Bronchus fibroblast of lung (primary cell): ENCODE measurements around the gene LIN7C. TPM values are rescaled to one million over a fixed set of nuclear protein-coding genes. Genes with fewer than 3 reads are reported as not detected.

ENCODE experiments used
- total RNA-seq: library from RNA; depleted of rRNA; stranded (reverse); fragments of >200 nt; gene quantifications from 2 replicates; pipeline ENCODE4 v1.2.3, GENCODE V29; 2015

Gene LIN7C
- 21.7 and 27.6 TPM in 2 replicates for total RNA-seq

GRCh38 chr11:27506200-27507182, at the start of gene LIN7C:
Gene LIN7C (minus strand): TSS chr11:27506769. CDS start chr11:27506752, 17 bp downstream.

GRCh38 chr11:27472398-27473016, 34.1 kb downstream of the LIN7C start, which contains the start of gene LGR4:
Gene LGR4 (minus strand): TSS chr11:27472790. CDS start chr11:27472302, 488 bp downstream.

Other genes with a start within 250 kb of the LIN7C start
- gene CCDC34, start 143.6 kb downstream of the LIN7C start, total RNA-seq, result 6.5 and 13.3 TPM in 2 replicates
- 3.7 and 3.9 TPM in 2 replicates for gene LGR4, start 34.0 kb downstream of the LIN7C start, total RNA-seq
- gene BDNF, start 193.7 kb upstream of the LIN7C start, total RNA-seq, result 7.1 and 8.4 TPM in 2 replicates